ENCODE data around the gene FAM168A. TPM values are rescaled to one million over a fixed set of nuclear protein-coding genes. Genes with fewer than 3 reads are reported as not detected.

FAM168A gene
- total RNA-seq, 3 donors from 2014 or later (not counting 1 experiment from before 2014, with no cell fraction given): 27.4 to 39.8 (median 30.4) TPM

DNA sequence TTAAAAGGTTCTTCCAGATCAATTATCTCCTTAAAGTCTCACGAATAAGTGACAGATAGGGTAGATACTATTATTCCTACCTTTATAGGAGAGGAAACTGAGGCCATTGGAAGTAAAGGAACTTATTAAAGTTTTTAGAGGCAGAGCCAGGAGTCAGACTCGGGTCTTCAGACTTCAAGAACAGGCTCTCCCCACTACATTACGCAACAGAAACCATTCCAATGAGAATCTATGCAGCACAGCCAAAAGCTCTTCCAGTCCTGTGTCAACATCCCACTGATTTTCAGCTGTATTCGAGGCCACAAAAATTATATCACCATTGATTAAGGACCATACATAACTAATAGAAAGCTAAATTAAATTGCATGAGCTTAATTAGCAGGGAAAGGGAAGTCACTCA lies 144.3 kb downstream of the FAM168A start:
- Histone ChIP-seq H3K9me3 (ENCODE audit: control insufficient read depth, insufficient read depth, low read length) (no peaks in the 10 kb centered on the region), H3K27me3 (ENCODE audit: control insufficient read depth, insufficient read depth, low read length) (no peaks in the 10 kb centered on the region), H3K27ac (ENCODE audit: low read length) (no peak overlapping the region), H3K4me1 (ENCODE audit: control insufficient read depth, insufficient read depth, low read length) (no peaks in the 10 kb centered on the region), H3K4me3 (ENCODE audit: low read length) (no peak overlapping the region), H3K36me3 (ENCODE audit: control insufficient read depth, insufficient read depth, low read length) (no peaks in the 10 kb centered on the region)
- TF ChIP-seq, protein P1, sequence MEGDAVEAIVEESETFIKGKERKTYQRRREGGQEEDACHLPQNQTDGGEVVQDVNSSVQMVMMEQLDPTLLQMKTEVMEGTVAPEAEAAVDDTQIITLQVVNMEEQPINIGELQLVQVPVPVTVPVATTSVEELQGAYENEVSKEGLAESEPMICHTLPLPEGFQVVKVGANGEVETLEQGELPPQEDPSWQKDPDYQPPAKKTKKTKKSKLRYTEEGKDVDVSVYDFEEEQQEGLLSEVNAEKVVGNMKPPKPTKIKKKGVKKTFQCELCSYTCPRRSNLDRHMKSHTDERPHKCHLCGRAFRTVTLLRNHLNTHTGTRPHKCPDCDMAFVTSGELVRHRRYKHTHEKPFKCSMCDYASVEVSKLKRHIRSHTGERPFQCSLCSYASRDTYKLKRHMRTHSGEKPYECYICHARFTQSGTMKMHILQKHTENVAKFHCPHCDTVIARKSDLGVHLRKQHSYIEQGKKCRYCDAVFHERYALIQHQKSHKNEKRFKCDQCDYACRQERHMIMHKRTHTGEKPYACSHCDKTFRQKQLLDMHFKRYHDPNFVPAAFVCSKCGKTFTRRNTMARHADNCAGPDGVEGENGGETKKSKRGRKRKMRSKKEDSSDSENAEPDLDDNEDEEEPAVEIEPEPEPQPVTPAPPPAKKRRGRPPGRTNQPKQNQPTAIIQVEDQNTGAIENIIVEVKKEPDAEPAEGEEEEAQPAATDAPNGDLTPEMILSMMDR (IDR thresholded peaks at IDR 0.05): no peak
- no peak overlapping the region for H3K4me3 Mint-ChIP-seq
- H3K27me3 Mint-ChIP-seq (ENCODE audit: low read depth in 2 of 2): no peaks in the 10 kb centered on the region
- ATAC-seq (no peak), DNase-seq (no peak)
- intact Hi-C loops (cut with micrococcal nuclease): no loop called here
- 98% methylated on average over 3 of the region's 4 CpGs for WGBS (ENCODE audit: insufficient coverage)
- H3K36me3 Mint-ChIP-seq: no peaks in the 10 kb centered on the region
- H3K27ac Mint-ChIP-seq: no peak overlapping the region
- H3K9me3 Mint-ChIP-seq: no peaks in the 10 kb centered on the region
- peaks cover 3 to 12% of the 10 kb centered on the region in 2 donors for H3K4me1 Mint-ChIP-seq

DNA sequence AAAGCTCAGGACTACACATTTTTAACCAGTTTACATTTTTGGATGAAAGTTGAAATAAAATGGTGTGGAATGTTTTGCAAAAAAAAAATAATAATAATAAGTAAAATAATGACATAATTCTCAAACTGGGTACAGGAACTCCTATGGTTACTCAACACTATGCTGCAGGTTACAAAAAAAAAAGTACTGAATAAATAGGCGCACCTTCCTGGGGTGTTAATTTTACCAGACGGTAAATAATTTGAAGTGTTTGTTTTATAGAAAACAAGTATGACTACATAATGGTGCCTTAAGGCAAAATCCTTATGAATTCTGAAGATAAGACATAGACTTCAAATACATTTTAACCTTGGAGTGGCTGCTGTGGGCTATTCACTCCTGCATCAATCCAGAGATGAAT lies 145.2 kb downstream of the FAM168A start:
- Histone ChIP-seq H3K27ac (ENCODE audit: low read length) (no peak overlapping the region), H3K27me3 (ENCODE audit: control insufficient read depth, insufficient read depth, low read length) (no peaks in the 10 kb centered on the region), H3K4me1 (ENCODE audit: control insufficient read depth, insufficient read depth, low read length) (no peaks in the 10 kb centered on the region), H3K36me3 (ENCODE audit: control insufficient read depth, insufficient read depth, low read length) (no peaks in the 10 kb centered on the region), H3K4me3 (ENCODE audit: low read length) (no peak overlapping the region), H3K9me3 (ENCODE audit: control insufficient read depth, insufficient read depth, low read length) (no peaks in the 10 kb centered on the region)
- Mint-ChIP-seq H3K4me3 (no peak overlapping the region), H3K9me3 (no peaks in the 10 kb centered on the region), H3K27ac (no peak overlapping the region), H3K27me3 (ENCODE audit: low read depth in 2 of 2) (no peaks in the 10 kb centered on the region), H3K4me1 (peaks cover 3 to 12% of the 10 kb centered on the region in 2 donors), H3K36me3 (no peaks in the 10 kb centered on the region)
- TF ChIP-seq, protein P1 (IDR thresholded peaks at IDR 0.05): no peak
- no peak for DNase-seq
- intact Hi-C loops (cut with micrococcal nuclease): no loop called here
- 100% methylated on average over 2 of the region's 2 CpGs for WGBS (ENCODE audit: insufficient coverage)
- no peak for ATAC-seq

DNA sequence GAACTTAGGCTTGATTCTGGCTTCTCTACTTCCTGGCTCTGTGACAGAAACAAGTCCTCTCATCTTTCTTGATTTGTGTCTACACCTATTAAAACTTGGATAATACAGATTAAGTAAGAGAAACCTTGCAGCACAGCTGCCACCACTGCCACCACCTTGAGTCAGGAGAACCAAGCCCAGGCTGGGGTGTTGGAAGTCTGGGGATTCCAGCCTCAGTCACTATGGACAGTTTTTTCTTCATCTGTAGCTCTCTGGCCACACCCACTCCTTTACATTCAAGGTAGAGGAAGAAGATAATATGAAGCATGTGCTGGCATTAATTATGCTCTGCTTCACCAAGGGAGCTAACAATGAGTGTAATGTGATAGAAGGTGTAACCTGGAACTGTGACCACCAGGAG lies 146.0 kb downstream of the FAM168A start:
- H3K36me3 Mint-ChIP-seq: no peaks in the 10 kb centered on the region
- intact Hi-C loops (cut with micrococcal nuclease): no loop called here
- no peaks in the 10 kb centered on the region for H3K9me3 Mint-ChIP-seq
- TF ChIP-seq, protein P1 (IDR thresholded peaks at IDR 0.05): no peak
- H3K4me1 Mint-ChIP-seq: peaks cover 3 to 13% of the 10 kb centered on the region in 2 donors
- Histone ChIP-seq H3K27ac (ENCODE audit: low read length) (no peak overlapping the region), H3K36me3 (ENCODE audit: control insufficient read depth, insufficient read depth, low read length) (no peaks in the 10 kb centered on the region), H3K27me3 (ENCODE audit: control insufficient read depth, insufficient read depth, low read length) (no peaks in the 10 kb centered on the region), H3K4me3 (ENCODE audit: low read length) (no peak overlapping the region), H3K9me3 (ENCODE audit: control insufficient read depth, insufficient read depth, low read length) (no peaks in the 10 kb centered on the region), H3K4me1 (ENCODE audit: control insufficient read depth, insufficient read depth, low read length) (no peaks in the 10 kb centered on the region)
- no peak overlapping the region for H3K4me3 Mint-ChIP-seq
- H3K27ac Mint-ChIP-seq: no peak overlapping the region
- no peaks in the 10 kb centered on the region for H3K27me3 Mint-ChIP-seq (ENCODE audit: low read depth in 2 of 2)
- ATAC-seq (no peak), DNase-seq (no peak)

DNA sequence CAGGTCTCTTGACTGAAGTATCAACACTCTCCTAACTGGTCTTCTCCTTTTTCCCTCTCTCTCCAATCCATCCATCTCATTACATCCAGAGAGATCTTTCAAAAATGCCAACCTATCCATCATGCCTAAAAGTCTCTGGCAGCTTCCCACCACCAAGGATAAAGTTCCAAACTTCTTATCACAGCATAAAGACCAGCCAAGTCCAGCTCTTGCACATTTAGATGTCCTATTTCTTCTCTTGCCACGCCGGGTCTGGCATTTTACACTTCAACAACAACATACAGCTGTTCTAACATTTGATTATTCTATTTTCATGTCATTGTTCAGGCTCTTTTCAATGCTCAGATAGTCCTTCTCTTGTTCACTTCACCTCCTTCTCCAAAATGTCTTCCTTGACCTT lies 151.1 kb downstream of the FAM168A start:
- Histone ChIP-seq H3K4me1 (ENCODE audit: control insufficient read depth, insufficient read depth, low read length) (no peaks in the 10 kb centered on the region), H3K27me3 (ENCODE audit: control insufficient read depth, insufficient read depth, low read length) (no peaks in the 10 kb centered on the region), H3K4me3 (ENCODE audit: low read length) (no peak overlapping the region), H3K9me3 (ENCODE audit: control insufficient read depth, insufficient read depth, low read length) (no peaks in the 10 kb centered on the region), H3K27ac (ENCODE audit: low read length) (no peak overlapping the region), H3K36me3 (ENCODE audit: control insufficient read depth, insufficient read depth, low read length) (no peaks in the 10 kb centered on the region)
- Mint-ChIP-seq H3K36me3 (no peaks in the 10 kb centered on the region), H3K4me3 (no peak overlapping the region), H3K27ac (no peak overlapping the region), H3K9me3 (no peaks in the 10 kb centered on the region), H3K27me3 (ENCODE audit: low read depth in 2 of 2) (no peaks in the 10 kb centered on the region), H3K4me1 (peaks cover 0 to 17% of the 10 kb centered on the region in 2 donors)
- TF ChIP-seq, protein P1 (IDR thresholded peaks at IDR 0.05): no peak
- intact Hi-C loops (cut with micrococcal nuclease): no loop called here
- no peak for ATAC-seq
- no peak for DNase-seq
- 96% methylated on average over 2 of the region's 2 CpGs for WGBS (ENCODE audit: insufficient coverage)

All from natural killer cell (primary cell).